HG03097 (cell line): ENCODE data around the gene CCDC97.
A peak's percentile ranks its signal among the peaks of the same experiment; 100 is the strongest.

Source experiments
- ATAC-seq: cut with Tn5 transposase; IDR thresholded peaks from one replicate; pipeline ENCODE4 v1.9.1; 2021; ENCODE audit not compliant: unreplicated experiment, low FRiP score

CCDC97 gene

DNA sequence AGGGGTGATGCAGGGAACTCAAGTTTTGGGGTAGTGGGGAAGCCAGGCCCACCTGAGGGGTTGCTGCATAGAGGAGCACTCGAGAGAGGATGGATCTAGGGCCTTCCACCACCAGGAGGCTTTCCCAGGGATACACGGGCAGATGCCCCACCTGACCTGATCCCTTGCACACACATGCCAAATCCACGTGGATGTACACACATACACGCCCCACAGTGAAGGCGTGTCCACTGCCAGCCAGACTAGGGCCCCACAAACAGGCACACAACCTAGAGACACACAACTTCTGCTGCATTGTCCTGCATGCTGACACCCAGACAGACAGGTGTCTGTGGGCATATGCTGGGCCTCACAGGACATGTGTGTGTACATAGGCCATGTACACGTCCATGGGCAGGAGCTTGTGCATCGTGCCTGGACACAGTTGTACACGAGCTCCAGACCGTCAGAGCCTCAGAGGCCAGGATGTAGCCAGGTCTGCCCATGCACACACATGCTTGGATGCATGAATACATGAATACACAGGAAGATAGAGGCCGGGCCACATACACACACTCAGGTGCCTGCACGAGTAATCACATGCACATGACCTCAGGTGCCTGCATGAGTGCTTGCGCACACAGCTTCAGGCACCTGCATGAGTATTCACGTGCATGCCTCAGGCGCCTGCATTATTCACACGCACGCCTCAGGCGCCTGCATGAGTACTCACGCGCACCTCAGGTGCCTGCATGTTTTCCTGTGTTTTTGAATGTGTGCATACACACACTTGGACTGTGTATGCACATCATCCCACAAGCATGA lies 8.9 kb downstream of the CCDC97 start:
- ATAC-seq: no peak

DNA sequence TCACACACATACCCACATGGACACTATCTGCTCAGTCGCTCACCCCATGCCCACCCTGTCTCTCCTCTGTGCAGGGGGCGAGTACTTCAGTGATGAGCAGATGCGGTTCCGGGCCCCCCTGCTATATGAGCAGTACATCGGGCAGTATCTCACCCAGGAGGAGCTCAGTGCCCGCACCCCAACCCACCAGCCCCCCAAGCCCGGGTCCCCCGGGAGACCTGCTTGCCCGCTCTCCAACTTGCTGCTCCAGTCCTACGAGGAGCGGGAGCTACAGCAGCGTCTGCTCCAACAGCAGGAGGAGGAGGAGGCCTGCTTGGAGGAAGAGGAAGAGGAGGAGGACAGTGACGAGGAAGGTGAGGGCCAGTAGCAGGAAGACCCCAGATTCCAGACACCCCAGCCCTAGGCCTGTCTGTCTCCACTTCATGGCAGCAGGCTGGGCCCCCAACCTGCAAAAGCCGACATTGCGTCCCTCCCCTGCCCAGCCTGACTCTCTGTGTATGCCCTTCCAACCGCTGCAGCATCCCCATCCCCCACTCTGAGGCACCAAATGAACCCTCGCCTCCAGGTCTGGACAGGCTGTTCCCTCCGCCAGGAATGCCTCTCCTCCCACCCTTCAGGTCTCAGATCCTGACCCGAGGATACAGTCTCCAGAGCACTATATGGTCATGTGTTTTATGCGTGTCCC lies 9.7 kb downstream of the CCDC97 start:
- no peak for ATAC-seq

DNA sequence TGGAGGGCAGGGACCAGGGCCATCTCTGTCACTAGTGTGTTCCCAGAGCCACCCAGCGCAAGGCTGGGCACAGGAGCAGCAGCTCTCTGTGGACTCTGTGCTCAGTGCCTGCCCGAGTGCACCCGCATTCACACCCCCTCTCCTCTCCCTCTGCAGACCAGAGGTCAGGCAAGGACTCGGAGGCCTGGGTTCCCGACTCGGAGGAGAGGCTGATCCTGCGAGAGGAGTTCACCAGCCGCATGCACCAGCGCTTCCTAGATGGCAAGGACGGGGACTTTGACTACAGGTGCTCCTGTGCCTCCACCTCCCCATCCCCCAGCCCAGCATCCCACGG lies 10.2 kb downstream of the CCDC97 start:
- no peak for ATAC-seq

DNA sequence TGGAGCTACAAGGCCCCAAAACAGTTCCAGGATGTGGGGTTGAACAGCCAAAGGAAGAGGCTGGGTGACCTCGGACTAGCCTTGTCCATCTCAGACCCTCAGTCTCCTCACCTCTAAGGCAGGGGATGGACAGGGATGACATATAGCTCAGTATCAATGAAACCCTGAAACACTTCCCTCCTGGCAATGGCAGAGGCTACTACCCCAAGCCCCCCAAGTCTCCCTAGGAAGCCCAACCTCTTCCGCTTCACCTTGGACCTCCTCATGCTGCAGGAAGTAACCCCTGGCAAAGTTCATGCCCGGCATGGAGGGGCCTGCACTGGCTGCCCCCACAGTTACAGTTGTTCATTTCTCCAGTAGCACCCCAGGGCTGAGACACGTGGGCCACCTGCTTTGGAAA lies 10.6 kb downstream of the CCDC97 start:
- no peak for ATAC-seq

DNA sequence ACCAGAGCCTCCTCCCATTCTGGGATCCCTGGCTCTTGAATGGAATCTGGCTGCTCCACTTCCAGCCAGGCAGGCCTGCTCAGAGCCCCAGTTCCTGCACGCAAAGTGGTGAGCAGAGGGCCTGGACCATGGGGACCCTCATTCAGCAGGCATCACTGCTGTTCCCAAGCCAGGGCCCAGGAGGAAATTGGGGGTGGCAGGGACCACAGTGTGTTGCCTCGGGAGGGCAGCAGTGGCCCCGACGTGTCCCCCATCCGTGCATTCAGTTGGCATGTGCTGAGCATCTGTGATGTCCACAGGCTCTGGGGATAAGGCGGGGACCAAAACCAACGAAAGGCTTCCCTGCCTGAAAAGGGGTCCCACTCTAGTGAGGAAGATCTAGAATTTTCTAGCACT lies 11.2 kb downstream of the CCDC97 start:
- no peak for ATAC-seq

DNA sequence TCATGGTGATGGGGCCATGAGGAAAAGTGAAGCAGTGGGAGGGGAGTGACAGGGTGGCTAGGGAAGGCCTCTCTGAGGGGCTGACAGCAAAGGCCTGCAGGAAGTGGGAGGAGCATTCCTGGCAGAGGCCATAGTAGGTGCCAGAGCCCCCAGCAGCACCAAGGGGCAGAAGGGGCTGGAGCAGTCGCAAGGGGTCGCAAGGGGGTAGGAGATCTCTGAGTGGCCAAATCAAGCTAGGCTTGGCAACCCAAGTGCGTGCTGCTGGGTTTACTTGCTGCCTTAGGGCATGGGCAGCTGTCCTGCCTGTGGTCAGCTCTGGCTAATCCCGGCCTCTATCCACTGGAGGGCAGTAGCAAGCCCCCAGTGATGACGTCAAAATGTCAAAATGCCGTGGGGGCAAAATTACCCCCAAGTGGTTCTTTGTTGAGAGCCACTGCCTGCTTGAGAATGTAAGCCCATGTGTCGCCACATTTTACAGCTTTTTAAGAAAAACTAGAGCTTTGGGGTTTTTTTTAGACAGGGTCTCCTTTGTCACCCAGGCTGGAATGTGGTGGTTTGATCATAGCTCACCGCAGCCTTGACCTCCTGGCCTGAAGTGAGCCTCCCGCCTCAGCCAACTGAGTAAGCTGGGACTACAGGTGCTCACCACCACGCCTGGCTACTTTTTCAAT lies 11.8 kb downstream of the CCDC97 start:
- ATAC-seq: no peak

DNA sequence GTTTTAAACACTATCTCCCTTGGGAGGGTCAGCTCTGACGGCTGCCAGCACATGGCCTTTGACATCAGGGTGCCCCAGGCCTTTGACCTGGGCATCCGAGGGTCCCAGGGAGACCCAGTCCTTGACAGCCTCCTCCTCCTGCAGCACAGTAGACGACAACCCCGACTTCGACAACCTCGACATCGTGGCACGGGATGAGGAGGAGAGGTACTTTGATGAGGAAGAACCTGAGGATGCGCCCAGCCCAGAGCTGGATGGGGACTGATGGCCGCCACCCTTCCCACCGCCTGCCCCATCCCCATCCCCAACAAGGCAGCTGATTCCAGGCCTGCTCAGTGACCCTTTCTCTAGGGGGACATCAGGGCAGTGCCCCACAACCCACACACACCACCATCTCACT lies 12.5 kb downstream of the CCDC97 start:
- ATAC-seq: no peak

DNA sequence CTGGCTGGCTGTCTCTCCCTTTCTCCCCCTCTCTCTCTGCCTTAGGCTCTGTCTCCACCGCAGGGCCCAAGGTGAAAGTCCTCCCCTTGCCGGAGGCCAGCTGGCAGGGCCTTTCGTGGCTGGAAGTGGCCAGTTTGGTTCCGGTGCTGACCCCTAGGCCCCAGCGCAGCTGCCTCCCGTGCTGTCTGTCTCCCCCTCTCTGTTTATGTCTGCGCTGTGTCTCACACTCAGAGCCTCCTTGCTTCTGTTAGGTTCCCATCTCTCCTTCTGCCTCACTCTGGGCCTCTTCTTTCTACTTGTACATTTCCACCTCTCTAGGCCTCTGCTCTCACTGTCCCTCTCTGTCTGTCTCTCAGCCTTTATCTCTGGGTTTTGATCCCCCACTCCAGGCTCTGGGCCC lies 13.1 kb downstream of the CCDC97 start:
- ATAC-seq: no peak

DNA sequence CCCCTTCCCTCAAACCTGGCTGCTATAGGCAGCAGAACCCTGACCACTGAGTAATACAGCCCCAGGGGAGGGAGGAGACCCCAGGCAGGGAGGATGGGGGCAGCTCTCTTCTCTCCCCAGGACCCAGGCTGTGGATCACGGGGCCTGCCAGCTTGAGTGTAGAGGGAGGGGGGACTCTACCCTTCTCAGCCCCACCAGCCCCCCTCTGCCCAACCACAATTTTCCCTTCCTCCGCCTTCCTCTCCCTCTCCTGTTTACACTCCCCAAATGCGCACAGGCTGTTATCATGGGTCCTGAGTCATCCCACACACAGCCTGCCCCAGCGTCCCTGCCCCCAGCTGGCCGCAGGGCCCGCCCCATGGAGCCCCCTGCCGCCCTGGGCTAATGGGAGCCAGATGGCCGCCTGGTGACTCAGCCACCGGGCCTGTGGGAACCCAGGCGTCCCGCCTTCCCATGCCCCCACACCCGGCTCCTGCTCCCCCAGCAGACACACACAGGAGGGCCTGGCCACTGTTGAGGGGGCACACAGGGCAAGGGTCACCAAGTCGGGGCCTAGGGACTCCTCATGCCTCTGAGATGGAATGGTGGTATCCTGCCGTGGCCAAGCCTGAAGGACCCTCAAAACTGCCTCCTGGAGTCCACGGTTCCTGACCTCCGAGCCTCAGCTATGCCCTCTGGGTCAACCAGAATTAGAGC lies 13.6 kb downstream of the CCDC97 start:
- no peak for ATAC-seq

DNA sequence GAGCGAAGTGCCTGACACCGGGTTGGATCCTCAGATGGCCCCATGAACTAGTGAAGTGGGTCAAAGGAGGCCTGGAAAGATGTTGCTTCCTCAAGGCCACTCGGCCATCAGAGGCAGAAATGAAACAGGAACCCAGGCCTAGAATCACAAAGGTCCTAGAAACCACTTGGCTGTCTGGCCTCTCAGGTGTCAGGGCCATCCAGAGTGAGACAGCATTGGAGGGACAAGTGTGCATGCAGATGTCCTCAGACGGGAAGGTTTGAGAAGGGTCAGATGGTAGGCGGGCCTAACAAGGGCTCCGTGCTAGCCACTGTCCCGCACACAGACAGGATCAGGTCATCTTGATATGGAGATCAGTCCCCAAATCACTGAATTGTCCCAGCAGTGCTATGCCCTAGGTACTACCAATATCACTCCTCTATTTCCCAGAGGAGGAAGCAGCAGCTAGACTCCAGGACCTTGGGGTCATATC lies 14.3 kb downstream of the CCDC97 start:
- no peak for ATAC-seq

DNA sequence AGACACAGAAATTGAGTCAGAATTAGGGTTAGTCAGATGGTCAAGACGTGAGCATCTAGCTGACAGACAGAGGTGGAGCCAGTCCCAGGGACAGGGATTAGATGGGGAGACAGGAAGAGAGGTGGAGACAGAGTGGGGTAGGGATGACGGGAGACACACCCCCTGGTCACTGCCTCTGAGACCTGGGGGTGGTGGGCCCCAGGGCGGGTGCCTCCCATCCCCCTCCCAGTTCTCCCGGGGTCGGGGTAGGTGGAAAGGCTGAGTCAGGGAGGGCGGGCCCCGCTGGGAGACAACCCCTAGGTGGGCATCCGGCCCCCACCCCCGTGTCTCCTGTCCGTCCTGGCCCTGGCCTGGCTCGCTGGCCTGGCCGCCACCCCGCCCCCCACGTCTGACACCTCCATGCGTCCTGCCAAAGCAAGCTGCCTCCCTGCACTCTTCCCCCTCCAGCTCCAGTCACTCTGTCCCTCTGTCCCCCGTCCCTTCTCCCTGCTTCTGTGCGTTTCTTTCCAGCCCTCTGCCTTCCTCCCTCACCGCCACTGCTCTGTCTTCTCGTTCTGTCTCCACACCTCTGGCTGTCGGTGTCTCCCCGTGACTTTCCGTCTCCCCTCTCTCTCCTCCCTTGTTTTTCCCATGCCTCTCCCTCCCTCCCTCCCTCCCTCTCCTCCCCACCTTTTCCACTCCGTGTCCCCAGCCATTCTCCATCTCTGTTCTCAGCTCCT lies 15.1 kb downstream of the CCDC97 start:
- no peak for ATAC-seq

DNA sequence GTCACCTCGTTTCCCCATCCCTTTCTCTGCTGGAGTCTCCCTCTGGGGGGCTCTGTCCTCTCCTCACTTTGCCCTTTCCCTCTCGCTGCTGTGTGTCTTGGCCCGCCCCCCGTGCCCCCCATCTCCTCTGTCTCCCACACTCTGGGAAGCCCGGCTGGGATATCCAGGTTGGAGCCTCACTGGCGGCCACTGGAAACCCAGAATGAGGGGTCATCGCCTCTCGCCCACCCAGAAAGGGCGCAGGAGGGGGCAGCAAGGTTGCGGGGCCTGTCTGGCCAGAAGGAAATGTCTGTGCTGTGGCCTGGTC lies 15.6 kb downstream of the CCDC97 start:
- no peak for ATAC-seq

DNA sequence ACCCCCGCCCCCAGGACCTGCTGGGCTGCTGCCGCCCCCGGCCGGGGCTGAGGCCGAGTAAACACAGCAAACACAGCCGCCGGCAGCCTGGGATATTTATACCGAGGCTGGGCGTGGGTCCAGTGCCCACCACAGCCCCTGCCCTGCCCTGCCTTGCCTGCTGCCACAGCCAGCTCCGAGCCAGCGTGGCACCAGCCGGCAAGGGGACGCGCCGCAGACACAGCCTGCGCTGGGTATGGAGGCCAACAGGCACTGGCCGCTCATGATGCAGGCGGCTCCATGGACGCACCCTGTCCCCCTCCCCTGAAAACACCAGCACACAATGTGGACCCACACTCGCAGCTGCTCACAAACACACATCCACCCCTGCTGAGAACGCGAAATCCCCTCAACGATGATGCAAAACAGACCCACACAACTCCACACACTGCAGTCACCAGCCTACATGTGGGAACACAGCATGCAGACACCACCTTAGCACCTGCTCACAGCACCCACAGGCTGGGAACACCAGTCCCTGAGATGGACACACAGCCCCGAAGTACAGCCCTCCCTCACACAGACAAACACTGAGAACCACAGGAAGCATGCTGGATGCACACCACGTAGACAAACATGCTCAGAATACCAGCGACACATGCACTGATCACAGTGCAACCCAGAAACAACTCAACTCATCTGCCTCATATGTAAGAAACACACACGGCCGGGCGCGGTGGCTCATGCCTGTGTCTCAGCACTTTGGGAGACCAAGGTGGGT lies 16.2 kb downstream of the CCDC97 start:
- ATAC-seq: no peak

DNA sequence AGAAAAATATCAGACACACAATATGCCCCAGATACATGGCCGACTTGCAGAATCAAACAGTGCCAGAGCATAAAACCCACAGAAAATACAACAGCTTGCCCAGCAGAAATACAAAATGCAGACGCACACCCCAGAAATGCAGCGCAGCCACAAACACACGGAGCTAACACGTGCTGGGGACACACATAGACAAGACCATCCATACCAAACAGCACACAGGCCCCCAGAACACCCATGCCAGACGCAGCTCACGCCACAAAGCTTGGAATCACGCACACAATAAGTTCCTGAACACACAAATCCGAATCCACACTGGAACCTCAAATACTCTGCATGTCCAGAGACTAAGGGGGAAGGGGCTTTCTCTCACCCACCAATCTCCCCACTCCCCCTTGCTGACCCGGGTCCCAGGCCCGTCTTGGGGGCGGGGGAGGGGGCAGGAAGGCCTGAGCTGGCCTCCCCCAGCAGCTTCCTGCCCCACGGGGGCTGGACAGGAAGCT lies 17.2 kb downstream of the CCDC97 start:
- no peak for ATAC-seq

DNA sequence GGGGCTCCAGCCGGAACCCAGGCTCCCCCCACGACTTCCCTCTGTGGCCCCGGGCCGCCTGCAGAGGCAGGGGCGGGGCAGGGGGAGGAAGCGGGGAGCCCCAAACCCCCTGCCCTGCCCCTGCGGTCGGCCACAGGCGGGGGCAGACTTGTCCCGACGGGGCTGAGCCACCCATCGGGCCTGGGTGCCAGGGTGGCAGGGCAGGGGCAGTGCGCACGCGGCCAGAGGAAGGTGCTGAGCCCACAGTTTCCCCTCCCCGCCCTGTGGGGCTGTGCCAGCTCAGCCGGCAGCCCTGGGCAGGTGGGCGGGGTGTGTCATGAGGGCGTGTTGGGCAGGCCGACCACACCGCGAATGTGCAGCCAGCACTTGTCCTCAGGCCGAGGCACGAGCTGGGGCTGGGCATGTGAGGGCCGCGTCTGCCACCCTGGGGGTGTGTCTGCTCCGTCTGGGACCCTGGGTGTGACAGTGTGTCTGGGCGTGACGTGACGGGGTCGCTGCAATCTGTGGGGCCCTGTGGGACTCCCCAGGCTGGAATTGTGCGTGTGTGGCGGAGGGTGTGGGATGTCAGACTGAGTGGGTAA lies 17.7 kb downstream of the CCDC97 start:
- peak; percentile 45 for ATAC-seq

DNA sequence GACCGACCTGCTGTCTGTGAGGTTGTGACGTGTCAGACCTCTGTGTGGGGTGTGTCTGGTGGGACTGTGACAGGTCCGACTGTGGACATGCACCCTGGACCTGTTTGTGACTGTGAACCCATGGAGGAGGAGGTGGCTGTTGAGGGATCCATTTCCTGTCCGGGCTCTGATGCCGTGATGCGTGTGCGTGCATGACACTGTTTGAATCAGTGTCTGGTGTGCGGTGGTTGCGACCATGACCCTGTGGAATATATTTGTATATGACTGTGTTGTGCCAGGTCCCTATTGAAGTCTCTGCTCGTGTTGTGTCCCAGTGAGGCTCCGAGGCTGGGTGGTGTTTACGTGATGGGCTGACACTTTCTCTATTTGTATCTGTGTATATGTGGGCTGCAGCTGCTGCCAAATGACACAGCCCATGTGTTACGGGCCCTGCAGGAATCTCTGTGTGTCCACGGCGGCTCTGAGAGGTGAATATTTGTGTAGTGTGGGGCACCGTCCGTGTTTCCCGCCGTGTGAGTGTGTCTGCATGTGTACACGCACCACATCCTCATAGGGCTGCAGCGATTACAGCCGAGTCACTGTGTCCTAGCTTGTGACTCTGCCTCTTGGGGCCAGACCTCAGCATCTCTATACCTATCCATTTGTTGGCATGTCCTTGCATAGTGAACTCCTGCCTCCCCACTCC lies 18.3 kb downstream of the CCDC97 start:
- no peak for ATAC-seq

DNA sequence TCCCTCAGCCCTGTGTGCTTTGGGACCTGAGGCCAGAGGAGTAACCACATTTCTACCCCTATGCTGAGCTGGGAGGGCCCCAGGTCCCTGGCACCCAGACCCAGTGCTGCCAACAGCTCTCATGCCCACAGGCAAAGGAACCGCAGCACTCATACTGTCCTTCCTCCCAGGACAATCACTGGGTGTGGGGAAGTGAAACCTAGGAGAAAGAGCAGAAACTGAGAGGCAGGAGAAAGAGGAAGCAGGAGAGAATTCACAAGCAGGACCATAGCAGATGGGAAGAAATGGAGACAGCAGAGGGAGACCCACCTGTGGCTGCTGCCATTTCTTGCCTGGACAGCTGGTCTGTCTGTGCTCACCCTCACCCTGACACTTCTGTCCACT lies 18.9 kb downstream of the CCDC97 start:
- ATAC-seq: no peak

DNA sequence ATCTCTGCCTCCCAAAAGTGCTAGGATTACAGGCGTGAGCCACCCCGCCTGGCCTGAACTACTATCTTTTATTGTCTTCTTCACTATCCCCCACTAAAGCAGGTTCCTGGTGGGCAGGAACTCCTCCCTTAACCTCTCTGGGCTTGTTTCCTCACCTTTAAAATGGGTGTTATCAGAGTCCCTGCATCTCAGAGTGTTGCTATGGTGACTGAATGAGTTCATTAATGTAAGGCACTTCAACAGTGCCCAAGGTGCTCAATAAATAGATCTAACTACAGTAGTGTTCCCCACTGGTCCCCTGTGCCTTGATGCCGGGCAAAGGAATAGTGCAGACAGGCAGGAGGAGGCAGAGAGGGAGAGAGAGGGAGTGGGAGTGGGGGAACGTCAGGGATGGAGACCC lies 20.5 kb downstream of the CCDC97 start:
- no peak for ATAC-seq
